GM20431 (cell line): ENCODE measurements around the gene PDE9A.

Experiments
- in situ Hi-C: fragments of 300-500 bp; cut with MseI, MboI; formaldehyde crosslinking; loops from one replicate; pipeline ENCODE4 v1.15.0; 2020; ENCODE audit warnings: low sequenced_read_pairs; ENCODE audit not compliant: unreplicated experiment

PDE9A gene

DNA sequence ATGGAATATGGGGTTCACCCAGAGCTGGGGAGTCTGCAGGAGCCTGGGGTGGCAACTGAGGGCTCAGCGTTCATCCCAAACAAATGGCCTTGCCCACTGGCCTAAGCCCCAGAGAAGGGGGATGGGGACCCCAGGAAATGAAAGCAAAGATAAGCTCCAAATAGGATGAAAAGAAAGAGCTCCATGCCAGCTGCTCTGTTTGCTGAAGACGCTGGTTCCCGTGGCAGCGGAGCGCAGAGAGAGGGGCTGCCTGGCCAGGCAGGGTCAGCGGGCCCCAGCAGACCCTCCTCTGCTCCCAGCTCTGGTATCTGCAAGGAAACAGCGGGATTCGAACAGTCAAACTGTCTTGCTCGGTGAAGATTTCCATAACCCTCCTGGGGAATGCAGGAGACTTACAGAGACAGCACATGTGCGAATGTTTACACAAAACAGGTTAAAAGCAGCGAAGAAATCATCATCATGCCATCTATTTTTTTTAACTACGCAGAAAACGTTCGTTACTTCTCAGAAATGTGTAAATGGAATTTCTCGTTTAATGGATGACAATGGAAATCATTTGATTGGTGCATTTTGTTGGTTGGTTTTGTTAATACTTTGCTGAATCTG is 94.4 kb downstream of the PDE9A start:
- in situ Hi-C loops = no loop called here

GRCh38 chr21:42748620-42749176 is 95.3 kb downstream of the PDE9A start:
- in situ Hi-C loops = no loop called here

- in situ Hi-C loops = no loop called here
These were observed 97.5 kb downstream of the PDE9A start for GRCh38 chr21:42750737-42751530.

DNA sequence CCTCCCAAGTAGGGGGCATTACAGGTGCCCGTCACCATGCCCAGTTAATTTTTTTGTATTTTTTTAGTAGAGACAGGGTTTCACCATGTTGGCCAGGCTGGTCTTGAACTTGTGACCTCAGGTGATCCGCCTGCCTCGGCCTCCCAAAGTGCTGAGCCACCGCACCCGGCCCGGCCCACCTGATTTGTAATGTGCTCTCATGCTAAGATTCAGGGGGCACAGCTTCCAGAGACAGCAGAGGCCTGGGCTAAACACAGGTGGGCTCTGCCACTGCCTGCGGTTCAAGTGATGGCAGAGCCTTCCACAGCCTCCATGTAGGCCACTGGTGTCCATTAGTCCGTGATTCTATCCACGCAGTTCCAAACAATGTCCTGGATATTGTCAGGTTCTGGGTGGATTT is 98.4 kb downstream of the PDE9A start:
- in situ Hi-C loops = no loop called here

GRCh38 chr21:42753804-42754203 is 100.4 kb downstream of the PDE9A start:
- in situ Hi-C loops = no loop called here

- in situ Hi-C loops = no loop called here
These were observed 101.0 kb downstream of the PDE9A start for GRCh38 chr21:42754270-42754933.

DNA sequence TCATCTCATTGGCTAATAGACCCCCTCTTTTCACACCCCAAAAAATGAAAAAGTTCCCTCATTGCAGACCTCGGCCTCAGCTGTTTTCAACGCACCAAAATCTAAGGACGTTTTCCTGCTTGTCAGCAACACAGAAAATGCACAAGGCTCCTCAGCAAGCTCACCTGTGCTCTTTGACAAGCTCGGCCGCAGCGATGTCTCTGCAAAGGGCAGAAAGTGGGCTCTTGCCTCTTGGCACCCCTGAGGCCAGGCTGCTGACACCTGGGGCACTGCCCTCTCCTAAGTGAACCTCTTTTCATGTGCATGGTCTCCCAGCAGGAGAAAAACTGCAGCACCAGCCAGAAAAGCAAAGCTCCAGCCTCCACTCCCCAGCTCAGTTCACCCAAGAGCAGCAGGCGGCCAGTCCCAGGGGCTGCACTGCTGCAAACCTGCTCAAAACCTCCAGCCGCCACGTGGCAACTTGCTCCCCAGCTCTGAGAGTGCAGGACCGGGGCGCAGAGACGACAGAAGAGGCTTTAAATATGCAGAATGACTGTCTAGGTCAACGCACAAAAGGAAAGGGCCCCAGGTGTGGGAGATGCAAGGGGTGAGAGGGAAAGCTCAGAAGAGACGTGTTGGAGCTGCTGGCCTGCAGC is 101.7 kb downstream of the PDE9A start:
- in situ Hi-C loops = no loop called here

DNA sequence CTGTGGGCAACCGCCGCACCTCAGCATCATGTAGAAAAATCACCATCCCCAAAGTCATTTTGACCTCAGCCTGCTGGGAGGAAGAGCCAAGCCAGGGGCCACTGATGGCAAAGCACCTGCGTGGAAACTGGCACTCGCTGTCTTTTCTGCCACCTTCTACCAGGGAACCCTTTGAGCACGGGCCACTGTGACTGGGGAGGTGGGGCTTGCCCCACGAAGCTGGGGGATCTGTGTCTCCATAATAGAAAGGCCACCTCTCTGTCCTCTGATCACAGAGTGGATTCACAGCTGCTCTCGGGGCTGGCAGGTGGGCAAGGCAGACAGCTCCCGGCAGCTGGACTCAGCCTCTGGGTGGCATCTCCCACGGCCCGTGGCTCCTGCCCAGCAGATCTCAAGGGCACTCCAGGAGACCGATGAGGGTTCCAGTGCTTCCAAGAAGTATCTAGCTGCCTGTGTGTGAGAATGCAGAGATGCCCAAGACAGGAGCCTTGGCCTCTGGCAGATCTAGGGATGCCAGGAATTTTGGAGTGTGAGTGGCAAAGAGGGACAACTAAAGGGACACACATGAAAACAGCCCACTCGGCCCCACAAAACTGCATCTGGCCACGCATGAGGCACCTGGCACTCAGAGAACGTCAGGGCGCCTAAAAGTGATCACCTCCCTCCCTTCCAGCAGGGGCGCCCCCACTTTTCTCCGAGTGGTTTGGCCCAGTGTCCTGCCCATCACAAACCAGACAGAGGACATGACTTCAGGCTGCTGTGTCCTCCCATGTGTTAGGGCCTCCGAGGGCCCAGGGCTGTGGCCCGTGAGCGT is 102.6 kb downstream of the PDE9A start:
- in situ Hi-C loops = no loop called here

DNA sequence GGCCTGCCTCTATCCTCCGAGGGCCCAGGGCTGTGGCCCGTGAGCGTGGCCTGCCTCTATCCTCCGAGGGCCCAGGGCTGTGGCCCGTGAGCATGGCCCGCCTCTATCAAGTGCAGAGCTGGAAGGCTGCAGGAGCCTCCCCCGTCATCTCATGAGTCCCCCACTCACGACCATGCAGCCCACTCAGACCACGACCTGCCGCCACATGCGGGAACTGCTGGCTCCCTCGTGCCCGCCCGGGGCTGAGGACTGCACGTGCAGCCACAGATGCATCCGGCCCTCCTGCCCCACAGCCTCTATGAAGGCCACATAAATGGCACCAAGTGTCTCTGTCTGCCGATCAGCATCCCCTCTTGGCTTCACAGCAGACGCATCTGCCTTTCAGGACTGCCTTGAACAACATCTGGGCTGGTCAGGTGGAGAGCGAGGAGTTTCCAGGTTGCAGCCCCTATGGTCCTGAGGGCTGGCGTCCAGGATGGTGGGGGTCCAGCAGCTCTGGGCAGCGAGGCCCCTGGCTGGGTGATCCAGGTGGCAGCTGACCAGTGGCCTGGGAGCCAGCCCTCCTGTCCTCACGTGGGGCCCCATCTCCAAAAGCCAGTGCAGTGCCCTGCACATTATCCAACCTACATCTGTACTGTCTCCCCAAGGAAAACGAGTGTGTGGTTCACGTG is 103.3 kb downstream of the PDE9A start:
- in situ Hi-C loops = no loop called here

DNA sequence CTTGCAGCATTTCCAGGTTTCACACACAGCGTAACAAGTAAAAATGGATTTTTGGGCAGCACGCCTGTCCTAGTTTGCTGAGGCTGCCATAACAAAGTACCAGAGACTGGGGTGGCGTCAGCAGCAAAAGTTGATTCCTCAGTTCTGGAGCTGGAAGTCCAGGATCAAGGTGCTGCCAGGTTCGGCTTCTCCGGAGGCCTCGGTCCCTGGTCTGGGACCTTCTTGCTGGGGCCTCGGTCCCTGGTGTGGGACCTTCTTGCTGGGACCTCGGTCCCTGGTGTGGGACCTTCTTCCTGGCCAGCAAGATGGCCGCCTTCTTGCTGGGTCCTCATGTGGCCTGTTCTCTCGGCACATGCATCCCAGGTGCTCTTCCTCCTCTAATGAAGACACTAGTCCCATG is 104.0 kb downstream of the PDE9A start:
- in situ Hi-C loops = no loop called here

- in situ Hi-C loops = no loop called here
These were observed 104.6 kb downstream of the PDE9A start for GRCh38 chr21:42757826-42758655.

- in situ Hi-C loops = no loop called here
These were observed 105.5 kb downstream of the PDE9A start for GRCh38 chr21:42758721-42759593.

DNA sequence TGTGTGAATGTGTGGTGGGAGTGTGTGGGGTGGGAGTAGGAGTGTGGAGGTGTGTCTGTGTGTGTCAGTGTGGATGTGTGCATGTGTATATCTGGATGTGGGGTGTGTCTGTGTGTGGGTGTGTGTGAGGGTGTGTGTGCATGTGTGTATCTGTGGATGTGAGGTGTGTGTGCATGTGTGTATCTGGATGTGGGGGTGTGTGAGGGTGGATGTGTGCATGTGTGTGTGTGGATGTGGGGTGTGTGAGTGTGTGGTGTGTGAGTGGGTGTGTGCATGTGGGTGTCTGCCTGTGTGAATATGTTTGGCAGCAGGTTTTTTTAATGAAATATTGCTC is 106.1 kb downstream of the PDE9A start:
- in situ Hi-C loops = no loop called here

DNA sequence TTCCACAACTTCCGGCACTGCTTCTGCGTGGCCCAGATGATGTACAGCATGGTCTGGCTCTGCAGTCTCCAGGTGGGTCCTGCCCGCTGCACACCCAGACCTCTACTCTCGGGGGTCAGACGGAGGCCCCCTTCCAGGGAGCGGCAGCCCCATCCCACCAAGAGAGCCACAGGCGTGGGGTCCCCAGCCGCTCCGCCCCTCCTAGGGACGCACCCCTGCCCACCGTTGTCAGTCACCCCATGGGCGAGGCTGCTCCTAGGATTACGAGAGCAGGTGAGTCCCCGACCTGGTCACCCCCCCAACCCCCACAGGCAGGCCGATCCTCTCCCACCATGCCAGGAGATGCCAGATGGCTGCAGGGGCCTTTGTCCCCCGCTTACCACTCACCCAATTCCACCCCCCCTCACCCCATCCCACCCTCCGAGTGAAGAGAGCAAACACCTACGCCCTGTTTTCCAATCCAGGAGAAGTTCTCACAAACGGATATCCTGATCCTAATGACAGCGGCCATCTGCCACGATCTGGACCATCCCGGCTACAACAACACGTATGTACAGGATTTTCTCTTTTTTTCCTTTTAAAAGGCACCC is 107.0 kb downstream of the PDE9A start:
- in situ Hi-C loops = no loop called here

- in situ Hi-C loops = no loop called here
These were observed 107.7 kb downstream of the PDE9A start for GRCh38 chr21:42760951-42761751.

- in situ Hi-C loops = no loop called here
These were observed 108.4 kb downstream of the PDE9A start for GRCh38 chr21:42761776-42762335.
